IPS DF 19.7 (cell line): Measurements from ENCODE around the gene FAM184A.
"Not testable (repeated sequence)": the region's sequence is repeated elsewhere in the genome, so short reads cannot be mapped to it uniquely, and the experiment has no call there.

ENCODE experiments used
- DNase-seq: peaks from one replicate; pipeline ENCODE4 v3.0.0-alpha.2; 2013; ENCODE audit warnings: low read depth, low spot score

FAM184A gene

DNA sequence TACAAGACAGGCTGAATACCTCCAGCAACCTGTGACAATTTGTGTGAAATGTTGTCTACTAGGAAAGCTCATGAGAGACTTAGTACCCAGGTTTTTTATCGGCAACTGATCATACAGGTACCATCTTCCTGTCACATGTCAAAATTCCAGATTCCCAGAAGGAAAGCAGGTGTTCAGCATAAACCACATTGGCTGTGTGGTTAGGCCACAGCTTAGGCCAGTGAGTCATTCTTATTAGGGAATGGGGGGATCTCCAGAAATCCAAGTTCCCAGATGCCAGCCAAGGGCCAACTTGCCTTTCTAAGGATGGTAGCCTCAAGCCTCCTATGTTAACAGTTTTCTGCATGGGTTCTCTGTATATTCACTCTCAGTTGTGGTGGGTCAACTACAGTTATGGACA lies 65.9 kb downstream of the FAM184A start:
- DNase-seq = no peak

DNA sequence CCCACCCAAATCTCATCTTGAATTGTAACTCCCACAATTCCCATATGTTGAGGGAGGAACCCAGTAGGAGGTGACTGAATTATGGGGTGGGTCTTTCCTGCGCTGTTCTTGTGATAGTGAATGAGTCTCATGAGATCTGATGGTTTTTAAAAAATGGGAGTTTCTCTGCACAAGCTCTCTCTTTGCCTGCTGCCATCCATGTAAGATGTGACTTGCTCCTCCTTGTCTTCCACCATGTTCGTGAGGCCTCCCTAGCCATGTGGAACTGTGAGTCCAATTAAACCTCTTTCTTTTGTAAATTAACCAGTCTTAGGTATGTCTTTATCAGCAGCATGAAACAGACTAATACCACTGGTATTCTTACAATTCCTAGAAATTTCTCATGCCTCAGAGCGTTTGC lies 69.2 kb downstream of the FAM184A start:
- not testable (repeated sequence) for DNase-seq

DNA sequence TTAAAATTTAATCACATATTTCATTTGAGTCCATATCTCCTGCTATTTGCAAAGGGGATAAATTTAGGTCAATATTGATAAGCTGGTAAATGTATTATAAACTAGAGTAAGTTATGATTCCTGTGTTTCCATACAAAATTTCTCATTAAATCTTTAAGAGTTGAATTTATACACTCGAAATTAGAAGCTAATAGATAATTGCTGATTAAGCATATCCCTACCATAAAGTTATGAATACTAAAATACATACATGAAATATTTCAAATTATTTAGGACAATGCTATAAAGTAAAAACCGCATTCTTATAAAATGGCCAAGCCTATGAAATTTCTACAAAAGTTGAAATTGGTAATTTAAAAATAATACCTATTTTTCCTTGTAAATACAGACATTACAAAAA lies 71.5 kb downstream of the FAM184A start:
- DNase-seq = no peak

DNA sequence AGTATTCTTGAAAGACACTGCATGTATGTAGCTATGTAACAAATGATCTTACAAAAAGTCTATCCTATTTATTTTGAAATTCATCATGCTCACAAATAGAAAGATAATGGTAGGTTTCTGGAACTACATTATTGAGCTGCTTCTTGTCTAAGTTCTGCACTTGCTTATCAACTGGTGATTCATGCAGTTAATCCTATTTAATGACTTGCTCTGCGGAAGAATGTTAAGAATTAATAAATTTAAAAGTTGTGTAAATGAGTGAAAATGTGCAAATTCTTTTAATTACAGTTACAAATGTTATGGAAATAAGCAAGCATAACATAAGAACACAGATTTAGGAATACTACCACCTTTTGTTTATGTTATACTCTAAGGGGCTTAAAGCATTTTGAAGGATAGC lies 76.4 kb downstream of the FAM184A start:
- DNase-seq = no peak

DNA sequence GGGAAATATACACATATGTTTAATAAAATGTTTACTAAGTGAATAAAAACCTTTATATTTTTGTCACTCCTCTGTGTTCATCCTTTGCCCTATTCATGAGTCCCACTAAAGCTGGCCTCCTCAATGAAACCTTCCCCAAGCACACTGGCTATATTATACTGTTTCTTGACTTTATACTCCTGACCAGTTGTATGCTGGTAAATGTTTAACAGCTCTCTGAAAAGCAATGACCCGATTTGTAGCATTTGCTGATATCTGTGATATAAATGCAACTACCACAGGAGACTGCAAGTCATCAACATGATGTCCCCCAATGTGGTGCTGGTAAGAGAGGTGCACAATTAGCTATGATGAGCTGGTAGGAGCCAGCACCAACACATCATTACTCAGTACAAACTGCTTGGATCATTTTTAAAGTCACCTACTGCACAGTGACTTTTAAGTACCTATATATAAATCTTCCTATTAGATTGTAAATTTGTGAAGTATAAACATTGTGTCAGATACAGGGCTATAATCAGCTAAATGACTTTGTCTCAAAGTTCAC lies 78.9 kb downstream of the FAM184A start:
- no peak for DNase-seq

DNA sequence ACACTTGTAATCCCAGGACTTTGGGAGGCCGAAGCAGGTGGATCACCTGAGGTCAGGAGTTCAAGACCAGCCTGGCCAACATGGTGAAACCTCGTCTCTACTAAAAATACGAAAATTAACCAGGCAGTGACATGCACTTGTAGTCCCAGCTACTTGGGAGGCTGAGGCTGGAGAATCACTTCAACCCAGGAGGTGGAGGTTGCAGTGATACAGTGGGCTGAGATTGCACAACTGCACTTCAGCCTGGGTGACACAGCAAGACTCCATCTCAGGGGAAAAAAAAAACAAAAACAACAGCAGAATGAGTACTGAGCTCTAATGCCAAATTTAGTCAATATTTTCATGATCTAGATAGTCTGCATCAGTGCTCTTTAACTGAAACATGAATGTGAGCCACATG lies 81.0 kb downstream of the FAM184A start:
- not testable (repeated sequence) for DNase-seq

DNA sequence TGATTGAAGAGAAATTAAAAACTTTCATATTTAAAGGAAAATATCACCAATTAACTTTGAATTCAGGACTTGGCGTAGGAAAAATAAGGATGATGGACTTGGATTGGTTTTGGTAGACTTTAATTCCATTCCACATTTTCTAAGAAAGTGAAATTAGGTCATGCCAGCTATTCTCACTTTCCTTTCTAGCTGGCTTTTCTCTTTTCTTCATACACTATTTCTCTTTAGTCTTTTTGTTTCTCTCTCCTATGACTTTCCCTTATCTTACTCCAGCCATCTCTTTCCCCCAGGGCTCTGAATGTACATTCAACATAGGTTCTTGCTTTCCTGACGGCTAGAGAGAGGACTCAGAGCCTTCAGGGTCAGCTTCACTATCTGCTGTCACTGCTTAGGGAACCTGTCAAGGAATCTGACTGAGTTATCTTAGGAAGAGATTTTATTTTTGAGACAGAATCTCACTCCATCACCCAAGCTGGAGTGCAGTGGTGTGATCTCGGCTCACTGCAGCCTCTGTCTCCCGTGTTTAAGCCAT lies 82.1 kb downstream of the FAM184A start:
- DNase-seq = no peak

DNA sequence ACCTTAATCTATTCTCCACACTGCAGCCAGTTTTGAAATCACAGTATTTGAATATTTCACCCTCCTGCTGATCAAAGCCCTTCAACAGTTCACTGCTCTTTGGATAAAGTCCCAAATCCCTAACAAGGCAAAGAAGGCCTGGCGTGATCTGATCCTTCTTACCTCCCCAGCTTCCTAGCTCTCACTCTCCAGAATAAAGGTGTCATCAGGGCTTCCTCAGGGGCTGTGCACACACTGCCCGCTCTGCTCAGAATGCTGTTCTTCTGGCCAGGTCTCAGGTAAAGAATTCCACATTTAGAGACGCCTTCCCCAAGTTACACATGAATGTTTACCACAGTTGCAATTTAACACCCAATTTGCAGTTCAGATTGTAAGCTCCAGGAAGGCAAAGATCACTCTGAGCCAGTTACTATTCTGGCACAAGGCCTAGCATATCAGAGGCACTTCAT lies 84.6 kb downstream of the FAM184A start:
- no peak for DNase-seq

DNA sequence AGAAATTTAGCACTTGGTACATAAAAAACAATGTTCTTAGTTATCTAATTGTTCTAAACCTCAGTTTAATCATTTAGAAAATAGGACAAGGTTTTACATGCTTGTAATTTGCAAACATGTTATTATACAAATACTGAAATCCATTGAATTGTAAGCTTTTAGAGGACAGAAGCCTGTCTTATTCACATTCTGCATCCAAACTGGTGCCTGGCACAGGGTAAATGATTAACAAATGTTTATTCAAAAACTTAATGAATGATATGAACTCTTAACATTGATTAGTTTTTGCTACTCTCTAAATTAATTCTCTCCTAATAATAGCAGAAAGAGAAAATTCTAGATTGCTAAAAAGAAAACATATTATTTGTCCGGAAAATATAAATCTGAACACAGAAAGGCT lies 85.1 kb downstream of the FAM184A start:
- no peak for DNase-seq

DNA sequence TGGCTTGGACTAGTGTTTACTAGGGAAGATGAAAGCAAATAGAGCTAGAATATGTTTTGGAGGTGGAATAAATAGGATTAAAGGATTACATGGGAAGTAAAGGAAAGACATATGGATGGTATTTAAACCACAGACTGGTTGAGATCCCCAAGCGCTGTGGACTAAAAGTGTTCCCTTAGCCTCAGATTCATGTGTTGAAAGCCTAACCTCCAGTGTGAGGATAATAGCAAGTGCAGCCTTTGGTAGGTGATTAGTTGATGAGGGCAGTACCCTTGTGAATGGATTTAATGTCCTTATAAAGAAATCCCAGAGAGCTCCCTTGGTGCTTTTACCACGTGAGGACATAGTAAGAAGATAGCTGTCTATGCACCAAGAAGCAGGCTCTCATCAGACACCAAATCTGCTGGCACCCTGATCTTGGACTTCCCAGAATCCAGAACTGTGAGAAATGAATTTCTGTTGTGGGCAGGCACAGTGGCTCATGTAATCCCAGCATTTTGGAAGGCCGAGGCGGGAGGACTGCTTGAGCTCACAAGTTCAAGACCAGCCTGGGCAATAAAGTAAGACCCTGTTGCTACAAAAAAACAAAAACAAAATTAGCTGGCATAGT lies 86.2 kb downstream of the FAM184A start:
- no peak for DNase-seq

DNA sequence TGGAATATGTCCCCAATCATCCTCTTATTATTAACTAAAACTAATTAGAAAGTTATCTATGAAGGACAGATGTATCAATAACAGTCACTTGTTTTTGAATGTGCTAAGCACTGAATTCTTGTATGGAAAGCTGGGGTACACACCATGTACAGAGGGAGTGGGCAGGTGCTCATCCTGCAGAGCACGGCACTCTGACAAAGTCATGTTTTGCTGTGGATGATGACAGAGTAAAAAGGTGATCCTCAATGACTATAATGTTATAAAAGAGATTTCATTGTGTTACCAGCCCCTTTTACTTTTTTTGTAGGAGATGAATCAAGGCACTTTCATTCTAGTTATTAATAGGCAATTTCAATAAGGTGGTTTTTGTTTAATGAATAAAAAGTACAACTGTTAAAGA lies 92.2 kb downstream of the FAM184A start:
- no peak for DNase-seq

DNA sequence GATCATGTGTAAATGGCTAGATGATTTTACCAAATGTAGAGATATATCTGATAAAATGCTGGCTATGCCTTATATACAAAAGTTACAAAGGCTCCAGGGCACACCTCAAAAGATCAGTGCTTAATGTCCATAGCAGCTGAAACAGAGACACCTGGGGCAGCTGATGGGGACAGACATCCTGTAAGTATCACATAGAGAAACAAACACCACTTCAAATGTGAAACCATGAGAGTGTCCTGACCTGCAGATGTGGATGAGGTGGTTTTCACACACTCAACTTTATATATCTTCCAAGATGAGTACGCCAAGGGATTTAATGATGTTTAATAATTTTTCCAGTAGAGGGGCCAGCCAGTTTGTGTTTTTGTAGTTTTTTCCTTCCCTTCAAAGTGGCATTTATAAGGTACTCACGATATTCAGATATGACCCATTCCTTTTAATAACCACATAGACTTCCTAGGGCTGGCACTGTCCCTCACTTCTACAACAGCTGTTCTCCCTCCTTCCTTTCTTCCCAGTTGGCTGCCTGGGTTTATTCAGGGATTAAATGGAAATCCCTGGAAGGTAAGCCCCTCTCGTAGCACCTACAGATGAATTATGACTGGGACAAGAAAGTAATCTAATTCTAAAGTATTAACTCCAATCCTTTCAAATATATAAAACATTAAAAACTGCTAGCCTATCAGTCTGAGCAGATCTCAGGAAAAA lies 93.2 kb downstream of the FAM184A start:
- DNase-seq = no peak

DNA sequence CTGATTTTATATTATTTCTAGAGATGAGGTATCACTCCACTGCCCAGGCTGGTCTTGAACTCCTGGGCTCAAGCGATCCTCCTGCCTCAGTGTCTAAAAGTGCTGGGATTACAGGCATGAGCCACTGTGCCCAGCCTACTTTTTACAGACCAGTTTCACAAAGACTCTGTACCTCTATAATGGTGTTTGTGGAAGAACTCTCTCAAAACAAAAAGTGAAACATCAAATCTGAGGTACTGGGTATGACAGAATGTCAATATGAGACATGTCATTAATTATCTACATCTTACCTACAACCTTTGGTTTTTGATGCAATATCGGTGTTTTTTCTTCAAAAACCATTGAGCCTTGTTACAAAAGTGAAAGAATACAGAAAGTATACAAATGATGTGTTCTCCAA lies 94.1 kb downstream of the FAM184A start:
- no peak for DNase-seq

DNA sequence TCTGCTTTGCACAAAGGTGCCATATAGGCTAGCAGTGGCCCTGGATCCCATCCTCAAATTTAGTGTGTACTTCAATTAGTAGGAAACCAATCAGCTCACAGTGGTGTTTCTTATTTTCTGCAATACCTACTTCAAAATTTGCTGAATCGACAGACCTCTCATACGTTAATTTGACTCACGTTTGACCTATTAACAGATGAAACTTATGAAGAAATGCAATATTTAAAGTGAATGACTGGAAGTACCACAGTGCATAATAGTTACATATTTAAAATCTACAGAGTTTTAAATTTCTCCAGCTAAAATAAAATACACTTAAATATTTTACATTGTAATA lies 95.9 kb downstream of the FAM184A start:
- DNase-seq = no peak

DNA sequence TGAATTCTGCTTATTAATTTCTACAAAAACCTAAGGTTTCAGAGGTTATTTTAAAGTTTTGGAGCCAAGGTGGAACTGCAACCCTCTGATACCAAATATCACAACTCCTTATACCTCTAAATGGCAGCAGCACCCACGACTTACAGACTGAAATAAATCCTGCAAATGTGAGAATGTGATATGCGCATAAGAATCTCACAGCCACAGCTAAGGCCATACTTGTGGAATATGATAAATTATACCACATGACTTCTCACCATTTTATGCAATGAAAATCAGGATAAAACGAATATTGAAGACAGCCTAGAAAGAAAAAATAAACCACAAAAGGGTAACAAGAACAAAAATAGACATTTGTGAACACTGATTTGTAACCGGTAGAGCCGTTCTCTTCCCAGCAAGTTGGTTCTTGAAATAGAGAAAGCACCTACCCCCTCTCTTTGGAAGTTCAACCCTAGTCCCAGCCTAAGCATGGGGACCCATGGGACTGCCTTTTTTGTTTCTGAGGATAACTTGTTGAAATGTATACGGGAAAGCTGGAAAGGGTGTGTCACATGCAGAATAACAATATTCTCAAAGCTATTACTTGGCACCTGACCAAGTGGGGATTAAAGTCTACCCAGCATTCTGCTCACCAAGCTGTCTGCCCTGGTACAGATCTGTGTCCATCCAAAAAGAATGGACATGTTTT lies 96.4 kb downstream of the FAM184A start:
- DNase-seq = no peak

DNA sequence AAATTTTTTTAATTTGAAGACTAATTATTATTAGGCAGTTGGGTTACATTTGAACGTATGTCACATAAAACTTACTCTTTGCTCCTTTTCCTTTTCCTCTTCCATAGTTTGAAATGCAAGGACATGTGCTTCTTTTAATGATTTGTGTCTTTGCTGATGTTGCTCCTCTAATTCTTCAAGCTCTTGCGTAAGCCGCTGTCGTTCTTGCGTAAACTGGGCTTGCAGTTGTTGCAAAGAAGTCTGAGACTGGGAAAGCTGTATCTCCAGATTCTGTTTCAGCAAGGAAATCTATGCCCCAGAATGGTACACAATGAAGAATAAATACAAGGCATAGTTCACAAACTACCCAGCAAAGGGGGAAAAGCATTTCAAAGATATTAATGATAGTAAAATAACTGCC lies 98.4 kb downstream of the FAM184A start:
- DNase-seq = no peak

DNA sequence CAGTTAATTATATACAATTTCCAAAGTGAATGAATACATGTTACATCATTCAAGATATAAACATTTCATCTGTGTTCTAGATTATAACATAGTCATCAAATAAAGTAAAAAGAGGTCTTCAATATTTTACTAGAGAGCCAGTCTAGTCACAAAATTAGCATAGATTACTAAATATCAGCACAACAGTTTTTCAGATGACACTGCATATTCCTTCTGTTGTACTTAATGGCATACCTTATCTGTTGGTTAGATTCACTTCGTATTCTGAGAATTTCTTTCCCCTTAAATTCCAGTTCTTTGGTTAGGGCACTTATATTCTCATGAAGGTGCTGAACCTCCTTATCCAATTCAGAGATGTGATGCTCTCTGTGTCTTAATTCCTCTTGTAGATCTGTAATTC lies 103.7 kb downstream of the FAM184A start:
- DNase-seq = no peak

DNA sequence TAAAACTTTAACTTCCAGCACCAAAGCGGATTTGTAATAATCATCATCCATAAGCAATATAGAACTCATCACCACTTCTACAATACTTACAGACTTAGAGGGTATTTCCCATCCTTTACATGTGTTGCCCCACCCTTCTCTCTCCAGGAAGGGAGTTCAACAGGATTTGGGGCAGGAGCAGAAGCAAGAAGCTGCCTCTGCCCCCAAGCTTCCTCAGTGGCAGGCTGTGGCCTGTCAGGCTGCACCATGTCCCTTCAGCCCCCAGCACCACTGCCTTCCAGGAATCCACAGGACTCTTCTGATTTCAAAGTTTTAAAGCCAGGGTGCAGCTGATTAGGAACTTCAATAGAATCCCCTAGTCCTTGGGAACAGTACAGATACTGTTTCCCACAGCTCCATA lies 106.8 kb downstream of the FAM184A start:
- no peak for DNase-seq

DNA sequence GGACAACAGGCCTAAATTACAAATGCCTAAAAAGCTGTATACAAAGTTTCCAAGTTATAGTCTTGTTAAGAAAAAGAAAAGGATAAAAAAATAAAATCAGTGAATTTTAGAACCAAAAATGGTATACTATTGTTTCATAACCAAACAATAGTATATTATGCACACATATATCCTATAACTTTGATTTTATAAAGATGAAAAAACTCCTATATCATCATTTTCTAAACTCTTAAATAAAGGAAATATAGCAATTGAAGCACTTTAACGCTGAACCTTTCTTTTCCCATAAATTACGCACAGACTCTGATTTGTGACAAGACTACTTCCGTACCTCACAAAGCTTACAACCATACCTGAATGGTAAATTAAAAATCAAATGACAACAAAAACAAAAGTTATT lies 107.6 kb downstream of the FAM184A start:
- no peak for DNase-seq

DNA sequence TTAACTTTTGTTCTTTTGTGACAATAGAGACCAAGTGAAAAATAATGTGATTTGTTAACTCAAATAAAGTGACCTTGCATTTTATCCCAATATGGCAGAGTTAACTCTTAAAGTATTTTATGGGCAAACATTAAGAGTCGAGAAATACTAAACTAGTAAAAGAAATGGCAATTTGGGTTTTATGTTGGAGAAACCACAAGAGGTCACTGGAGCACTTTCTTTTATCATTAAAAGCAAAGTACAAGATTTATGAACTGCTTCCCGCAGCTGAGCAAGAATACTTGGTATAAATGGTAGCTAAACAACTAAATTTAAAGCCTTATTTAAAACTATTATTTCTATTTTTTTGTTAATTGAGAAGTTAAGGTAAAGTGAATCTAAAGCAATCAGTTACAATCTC lies 110.0 kb downstream of the FAM184A start:
- no peak for DNase-seq

DNA sequence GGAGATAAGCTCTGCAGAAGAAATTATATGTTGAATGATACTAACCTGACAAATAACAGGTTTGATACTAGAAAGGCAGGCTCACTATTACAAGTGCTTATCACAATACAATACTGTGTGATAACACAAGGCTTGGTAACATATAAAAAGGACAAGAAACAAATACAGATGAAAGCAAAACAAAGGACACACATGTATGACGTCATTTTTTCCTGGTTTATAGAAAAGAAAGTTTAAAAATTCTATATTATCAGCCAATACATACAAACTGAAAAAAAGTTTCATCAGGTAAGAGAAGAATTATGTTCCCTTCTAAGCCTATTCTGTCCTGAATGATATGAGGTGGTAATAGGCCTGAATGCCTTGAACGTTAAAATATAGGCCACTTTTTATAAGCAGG lies 111.2 kb downstream of the FAM184A start:
- DNase-seq = no peak

DNA sequence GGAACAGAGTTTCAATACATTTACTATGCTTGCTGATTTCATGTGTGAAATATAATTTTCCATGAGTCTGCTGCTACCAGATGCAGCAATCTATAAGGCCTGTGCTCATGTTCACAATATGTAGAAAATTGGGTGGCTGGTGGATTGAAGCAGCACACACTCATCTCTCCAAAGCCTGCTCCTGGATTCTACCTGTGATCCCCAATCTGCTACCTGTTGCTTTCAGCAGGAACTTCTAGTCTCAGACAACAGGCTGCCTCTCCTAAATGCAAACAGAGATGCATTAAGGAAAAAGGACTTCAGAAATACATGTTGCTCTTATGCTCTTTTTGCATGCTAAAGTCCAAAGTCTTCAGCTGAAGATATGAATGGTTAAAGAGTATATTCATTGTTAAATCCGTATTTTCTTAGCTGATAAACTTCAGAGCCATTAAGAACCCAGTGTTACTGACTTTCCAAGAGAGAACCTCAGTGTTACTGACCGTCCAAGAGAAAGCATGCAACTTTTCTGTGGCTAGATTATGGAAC lies 112.6 kb downstream of the FAM184A start:
- no peak for DNase-seq
